ENCODE data around the gene ERP29.
A peak's percentile ranks its signal among the peaks of the same experiment; 100 is the strongest.
"Not testable (repeated sequence)": the region's sequence is repeated elsewhere in the genome, so short reads cannot be mapped to it uniquely, and the experiment has no call there.

ERP29 gene

DNA sequence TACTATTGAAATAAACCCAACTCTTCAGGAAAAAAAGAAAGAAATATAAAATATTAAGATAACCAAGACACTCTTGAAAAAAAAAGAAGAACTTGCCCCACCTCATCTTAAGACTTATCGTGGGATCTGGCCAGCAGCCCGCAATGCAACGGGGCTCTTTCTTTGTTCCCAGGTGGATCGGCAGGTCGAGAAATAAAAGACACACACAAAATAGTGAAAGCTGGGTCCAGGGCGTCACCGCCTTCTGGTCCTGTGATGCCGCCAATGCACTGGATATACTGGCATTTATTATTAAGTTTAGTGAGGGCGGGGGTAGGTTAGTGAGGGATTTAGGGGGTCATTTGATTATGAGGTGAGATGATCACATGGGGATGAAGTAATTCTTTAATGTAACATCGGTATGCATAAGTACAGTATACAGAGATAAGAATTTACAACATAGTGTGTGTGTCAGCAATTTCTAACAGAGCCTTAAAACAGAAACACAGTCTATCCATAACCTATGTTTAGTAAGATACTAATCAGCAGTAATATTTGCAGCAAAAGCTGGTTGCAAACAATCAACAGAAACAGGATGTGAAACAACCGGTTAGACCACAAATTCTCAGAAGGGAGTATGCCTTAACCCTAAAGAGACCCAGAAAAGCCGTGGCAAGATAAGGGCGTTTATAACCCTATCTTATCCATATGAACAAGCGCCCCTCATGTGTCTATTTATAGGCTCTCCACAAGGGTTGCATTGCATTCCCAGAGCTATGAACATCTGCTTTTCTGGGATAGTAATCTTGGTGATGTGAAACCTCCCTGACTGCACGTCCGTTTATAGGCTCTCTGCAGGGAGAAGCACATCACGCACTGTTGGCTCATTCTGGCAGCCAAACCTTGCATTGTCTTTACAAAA lies 18.8 kb upstream of the ERP29 start:
- not testable (repeated sequence) for H3K27me3 Mint-ChIP-seq, ATAC-seq, H3K36me3 Mint-ChIP-seq, H3K27ac Mint-ChIP-seq, H3K9me3 Mint-ChIP-seq
- Mint-ChIP-seq H3K4me1 (peaks cover 41% of the 10 kb centered on the region), H3K4me3 (peak overlapping the region; percentile 77)

DNA sequence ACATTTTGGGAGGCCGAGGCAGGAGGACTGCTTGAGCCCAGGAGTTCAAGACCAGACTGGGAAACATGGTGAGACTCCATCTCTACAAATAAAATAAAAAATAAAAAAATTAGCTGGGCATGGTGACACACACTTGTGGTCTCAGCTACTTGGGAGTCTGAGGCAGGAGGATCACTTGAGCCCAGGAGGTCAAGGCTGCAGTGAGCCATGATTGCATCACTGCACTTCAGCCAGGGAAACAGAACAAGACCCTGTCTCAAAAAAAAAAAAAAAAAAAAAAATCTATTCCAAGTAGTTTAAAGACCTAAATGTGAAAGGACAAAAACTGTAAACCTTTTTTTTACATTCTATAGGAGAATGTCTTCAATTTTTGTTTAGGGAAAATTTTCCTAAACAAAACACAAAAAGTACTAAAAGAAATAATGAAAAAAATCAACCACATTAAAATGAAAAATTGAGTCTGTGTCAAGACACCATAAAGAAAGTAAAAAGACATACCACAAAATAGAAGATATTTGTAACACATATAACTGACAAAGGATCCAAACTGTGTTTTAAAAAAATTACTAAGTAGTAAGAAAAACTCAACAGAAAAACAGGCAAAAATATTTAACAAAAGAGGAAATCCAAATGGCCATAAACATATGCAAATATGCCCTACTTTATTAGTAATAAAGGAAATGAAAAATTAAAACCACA lies 17.3 kb upstream of the ERP29 start:
- H3K4me3 Mint-ChIP-seq, result no peak overlapping the region
- H3K27me3 Mint-ChIP-seq, result no peaks in the 10 kb centered on the region
- H3K27ac Mint-ChIP-seq, result no peak overlapping the region
- peaks cover 6% of the 10 kb centered on the region for H3K36me3 Mint-ChIP-seq
- no peak for ATAC-seq
- peaks cover 47% of the 10 kb centered on the region for H3K4me1 Mint-ChIP-seq
- no peaks in the 10 kb centered on the region for H3K9me3 Mint-ChIP-seq

DNA sequence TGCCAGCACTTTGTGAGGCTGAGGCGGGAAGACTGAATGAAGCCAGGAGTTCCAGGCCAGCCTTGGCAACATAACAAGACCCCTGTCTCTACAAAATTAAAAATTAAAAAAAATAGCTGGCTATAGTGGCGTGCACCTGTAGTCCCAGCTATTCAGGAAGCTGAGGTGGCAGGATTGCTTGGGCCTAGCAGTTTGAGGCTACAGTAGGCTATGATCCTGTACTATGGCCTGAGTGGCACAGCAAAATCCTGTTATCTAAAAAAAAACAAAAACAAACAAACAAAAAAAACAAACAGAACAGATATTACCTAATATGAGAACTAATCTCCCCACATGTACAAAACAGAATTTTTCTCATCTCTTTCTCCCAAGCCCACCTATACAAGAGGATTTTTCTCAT lies 15.9 kb upstream of the ERP29 start:
- peaks cover 7% of the 10 kb centered on the region for H3K36me3 Mint-ChIP-seq
- peaks cover 50% of the 10 kb centered on the region for H3K4me1 Mint-ChIP-seq
- H3K27ac Mint-ChIP-seq, result no peak overlapping the region
- H3K27me3 Mint-ChIP-seq, result no peaks in the 10 kb centered on the region
- no peaks in the 10 kb centered on the region for H3K9me3 Mint-ChIP-seq
- no peak for ATAC-seq
- H3K4me3 Mint-ChIP-seq, result no peak overlapping the region

DNA sequence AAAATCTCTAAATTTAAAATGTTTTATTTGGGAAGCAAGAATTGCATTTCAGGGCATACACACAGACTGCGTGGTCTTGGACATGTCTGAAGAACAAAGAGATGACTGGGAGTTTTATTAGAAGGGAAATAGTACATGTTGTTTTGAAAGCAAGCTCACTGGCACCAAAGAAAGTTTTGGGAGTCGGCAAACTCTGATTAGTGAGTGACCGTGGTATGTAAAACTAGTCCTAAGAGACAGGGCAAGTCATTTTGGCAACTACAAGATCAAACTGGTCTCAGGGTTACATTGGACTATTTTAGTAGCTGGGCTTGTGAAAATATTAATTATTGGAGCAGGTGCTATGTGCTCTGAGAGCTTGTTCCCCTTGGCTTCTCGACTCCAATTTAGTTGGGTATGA lies 15.2 kb upstream of the ERP29 start:
- Mint-ChIP-seq H3K4me3 (no peak overlapping the region), H3K36me3 (peaks cover 7% of the 10 kb centered on the region), H3K4me1 (peaks cover 51% of the 10 kb centered on the region), H3K27ac (no peak overlapping the region), H3K9me3 (no peaks in the 10 kb centered on the region), H3K27me3 (no peaks in the 10 kb centered on the region)
- no peak for ATAC-seq

DNA sequence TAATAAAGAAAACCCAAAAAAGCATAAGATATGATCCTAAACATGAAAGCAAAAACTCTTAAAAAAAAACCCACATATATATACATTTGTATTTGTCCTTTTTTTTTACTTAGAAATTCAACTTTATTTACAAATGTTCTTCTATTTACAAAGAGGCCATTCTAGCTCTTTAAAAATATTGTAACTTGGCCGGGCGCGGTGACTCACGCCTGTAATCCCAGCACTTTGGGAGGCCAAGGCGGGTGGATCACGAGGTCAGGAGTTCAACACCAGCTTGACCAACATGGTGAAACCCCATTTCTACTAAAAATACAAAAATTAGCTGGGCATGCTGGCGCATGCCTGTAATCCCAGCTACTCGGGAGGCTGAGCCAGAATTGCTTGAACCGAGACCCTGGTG lies 14.1 kb upstream of the ERP29 start:
- H3K4me1 Mint-ChIP-seq, result peaks cover 40% of the 10 kb centered on the region
- not testable (repeated sequence) for ATAC-seq, H3K27me3 Mint-ChIP-seq, H3K36me3 Mint-ChIP-seq, H3K27ac Mint-ChIP-seq, H3K4me3 Mint-ChIP-seq, H3K9me3 Mint-ChIP-seq

DNA sequence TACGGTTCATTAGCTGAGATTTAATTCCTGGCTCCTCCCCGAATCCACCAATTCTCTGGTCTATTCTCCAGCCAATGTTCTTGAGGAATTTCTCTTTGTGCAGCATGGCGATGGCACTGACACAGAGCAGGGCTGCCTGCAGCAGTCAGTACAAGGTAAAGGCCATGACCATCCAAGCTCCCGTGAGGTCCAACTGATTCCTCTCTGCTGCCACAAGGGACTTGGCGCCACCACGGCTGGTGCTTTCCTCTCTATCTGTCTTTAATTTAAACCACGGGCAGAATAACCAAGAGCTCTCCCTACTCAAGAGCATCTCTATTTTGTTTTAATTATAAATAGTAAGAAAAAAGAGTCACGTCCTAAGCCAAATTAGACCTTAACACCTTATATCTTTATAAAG lies 12.4 kb upstream of the ERP29 start:
- peaks cover 32% of the 10 kb centered on the region for H3K4me1 Mint-ChIP-seq

DNA sequence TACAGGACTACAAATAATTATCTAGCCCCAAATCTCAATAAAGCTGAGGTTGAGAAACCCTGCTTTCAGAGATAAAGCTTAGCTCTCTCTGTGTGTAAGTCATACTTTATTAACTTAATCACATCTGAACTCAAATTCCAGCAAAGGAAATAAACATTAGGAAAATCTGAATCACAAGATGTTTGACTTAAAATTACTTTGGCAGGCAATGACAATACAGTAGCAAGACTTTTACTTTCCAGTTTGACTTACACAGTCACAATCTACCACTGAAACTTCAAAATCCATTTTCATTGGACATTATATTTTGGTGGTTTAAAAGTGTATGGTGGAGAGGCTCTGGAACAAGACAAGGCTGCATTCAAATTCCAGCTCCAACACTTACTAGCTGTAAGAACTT lies 11.7 kb upstream of the ERP29 start:
- Mint-ChIP-seq H3K36me3 (peaks cover 7% of the 10 kb centered on the region), H3K27me3 (no peaks in the 10 kb centered on the region), H3K27ac (no peak overlapping the region), H3K9me3 (no peaks in the 10 kb centered on the region), H3K4me1 (peaks cover 39% of the 10 kb centered on the region), H3K4me3 (no peak overlapping the region)
- ATAC-seq, result no peak

More for the DNA sequence above, 12.4 kb upstream of the ERP29 start:
- no peak overlapping the region for H3K27ac Mint-ChIP-seq
- H3K27me3 Mint-ChIP-seq, result no peaks in the 10 kb centered on the region
- no peak for ATAC-seq
- no peaks in the 10 kb centered on the region for H3K9me3 Mint-ChIP-seq
- H3K4me3 Mint-ChIP-seq, result no peak overlapping the region
- H3K36me3 Mint-ChIP-seq, result peaks cover 7% of the 10 kb centered on the region

DNA sequence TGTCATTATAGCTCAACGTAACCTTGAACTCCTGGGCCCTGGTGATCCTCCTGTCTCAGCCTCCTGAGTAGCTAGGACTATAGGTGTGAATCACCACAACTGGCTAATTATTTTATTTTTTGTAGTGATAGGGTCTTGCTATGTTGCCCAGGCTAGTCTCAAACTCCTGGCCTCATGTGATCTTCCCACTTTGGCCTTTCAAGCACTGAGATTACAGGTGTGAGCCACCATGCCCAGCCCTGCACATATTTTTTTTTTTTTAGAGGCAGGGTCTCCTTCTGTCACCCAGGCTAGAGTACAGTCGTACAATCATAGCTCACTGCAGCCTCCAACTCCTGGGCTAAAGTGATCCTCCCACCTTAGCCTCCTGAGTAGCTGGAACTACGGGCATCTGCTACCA lies 9.2 kb upstream of the ERP29 start:
- no peaks in the 10 kb centered on the region for H3K9me3 Mint-ChIP-seq
- no peak for ATAC-seq
- peaks cover 39% of the 10 kb centered on the region for H3K4me1 Mint-ChIP-seq
- H3K4me3 Mint-ChIP-seq, result no peak overlapping the region
- H3K27ac Mint-ChIP-seq, result no peak overlapping the region
- H3K27me3 Mint-ChIP-seq, result no peaks in the 10 kb centered on the region
- H3K36me3 Mint-ChIP-seq, result peaks cover 7% of the 10 kb centered on the region

DNA sequence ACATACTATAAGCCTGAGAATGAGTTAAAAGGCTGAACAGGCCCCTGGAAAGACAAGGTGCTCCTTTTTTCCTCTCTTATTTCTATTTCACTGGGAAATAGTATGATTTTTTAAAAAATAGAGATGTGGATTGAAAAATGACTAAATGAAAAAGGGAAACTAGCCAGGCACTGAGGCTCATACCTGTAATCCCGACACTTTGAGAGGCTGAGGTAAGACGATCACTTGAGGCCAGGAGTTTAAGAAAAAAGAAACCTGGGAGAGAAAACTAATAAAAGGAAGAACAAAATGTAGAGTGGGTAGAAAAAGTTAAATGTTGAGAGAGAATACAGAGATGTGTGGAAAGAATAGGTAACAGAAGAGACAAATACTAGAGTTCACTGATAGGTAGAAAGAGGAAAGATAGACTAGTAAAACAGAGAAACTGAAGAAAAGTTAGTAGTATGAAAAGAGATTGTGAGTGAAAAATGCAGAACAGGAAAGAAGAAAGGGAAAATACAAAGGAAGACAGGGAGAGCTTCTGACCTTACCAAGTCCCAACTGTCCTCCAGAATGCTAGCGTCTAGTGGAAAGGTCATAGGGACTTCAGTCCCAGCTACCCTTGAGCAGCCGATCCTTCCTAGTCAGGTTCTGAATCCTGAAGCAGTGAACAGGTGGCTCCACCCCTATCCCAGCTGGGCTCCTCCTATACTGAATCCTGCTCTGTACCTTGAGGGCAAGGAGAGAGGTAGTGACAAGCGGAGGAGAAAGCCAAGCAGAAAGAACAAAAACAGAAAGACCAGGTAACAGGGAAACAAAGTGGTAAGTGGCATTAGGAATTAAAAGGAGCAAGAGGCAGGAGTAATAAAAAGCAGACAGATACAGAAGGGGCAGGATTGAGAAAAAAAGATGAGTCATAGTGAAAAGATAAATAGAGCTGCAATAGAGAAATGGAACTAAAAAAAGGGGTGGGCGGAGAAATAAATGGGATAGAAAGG lies 7.5 kb upstream of the ERP29 start:
- peaks cover 42% of the 10 kb centered on the region for H3K4me1 Mint-ChIP-seq
- no peaks in the 10 kb centered on the region for H3K9me3 Mint-ChIP-seq
- H3K4me3 Mint-ChIP-seq, result no peak overlapping the region
- H3K36me3 Mint-ChIP-seq, result peaks cover 3% of the 10 kb centered on the region
- ATAC-seq, result no peak
- no peak overlapping the region for H3K27ac Mint-ChIP-seq
- H3K27me3 Mint-ChIP-seq, result no peaks in the 10 kb centered on the region

DNA sequence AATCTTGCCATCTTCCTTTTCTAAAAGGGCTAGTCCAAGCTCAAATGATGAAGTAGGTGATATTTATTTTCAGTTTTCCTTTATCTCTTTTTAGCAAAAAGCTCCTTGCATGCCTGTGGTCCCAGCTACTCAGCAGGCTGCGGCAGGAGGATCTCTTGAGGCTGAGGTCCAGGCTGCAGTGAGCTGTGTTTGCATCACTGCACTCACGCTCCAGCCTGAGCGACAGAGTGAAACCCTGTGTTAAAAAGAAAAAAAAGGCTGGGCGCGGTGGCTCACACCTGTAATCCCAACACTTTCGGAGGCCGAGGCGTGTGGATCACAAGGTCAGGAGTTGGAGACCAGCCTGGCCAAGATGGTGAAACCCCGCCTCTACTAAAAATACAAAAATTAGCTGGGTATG lies 5.3 kb upstream of the ERP29 start:
- Mint-ChIP-seq H3K27me3 (no peaks in the 10 kb centered on the region), H3K4me3 (no peak overlapping the region), H3K36me3 (no peaks in the 10 kb centered on the region), H3K4me1 (peaks cover 38% of the 10 kb centered on the region), H3K9me3 (no peaks in the 10 kb centered on the region), H3K27ac (no peak overlapping the region)
- ATAC-seq, result no peak

DNA sequence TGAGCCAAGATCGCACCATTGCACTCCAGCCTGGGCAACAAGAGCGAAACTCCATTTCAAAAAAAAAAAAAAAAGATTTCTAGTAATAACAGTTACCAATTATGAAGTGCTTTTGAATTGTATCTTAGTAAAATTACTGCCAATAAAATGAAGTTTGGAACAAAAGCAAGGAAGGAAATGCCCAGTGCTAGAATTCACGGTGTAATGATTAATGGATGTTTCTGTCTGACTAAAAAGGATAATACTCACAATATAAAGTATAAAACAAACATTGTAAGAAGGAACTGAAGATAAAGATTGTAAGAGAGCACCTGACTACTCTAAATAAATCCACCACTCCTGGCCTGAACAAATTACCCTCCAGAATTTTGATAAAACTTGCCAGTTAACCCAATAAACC lies 4.3 kb upstream of the ERP29 start:
- H3K9me3 Mint-ChIP-seq, result no peaks in the 10 kb centered on the region
- H3K27ac Mint-ChIP-seq, result no peak overlapping the region
- H3K4me3 Mint-ChIP-seq, result no peak overlapping the region
- no peaks in the 10 kb centered on the region for H3K36me3 Mint-ChIP-seq
- H3K4me1 Mint-ChIP-seq, result peaks cover 37% of the 10 kb centered on the region
- ATAC-seq, result no peak
- no peaks in the 10 kb centered on the region for H3K27me3 Mint-ChIP-seq

DNA sequence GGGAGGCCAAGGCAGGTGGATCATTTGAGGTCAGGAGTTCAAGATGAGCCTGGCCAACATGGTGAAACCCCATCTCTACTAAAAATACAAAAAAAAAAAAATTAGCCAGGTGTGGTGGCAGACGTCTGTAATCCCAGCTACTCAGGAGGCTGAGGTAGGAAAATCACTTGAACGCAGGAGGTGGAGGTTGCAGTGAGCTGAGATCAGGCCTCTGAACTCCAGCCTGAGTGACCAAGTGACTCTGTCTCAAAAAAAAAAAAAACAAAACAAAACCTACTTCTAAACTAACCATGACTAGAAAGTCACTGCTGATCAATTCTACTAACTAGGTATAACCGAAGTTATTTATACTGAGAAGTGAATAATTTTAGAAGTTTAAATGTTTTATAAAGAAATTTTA lies 3.6 kb upstream of the ERP29 start:
- peaks cover 42% of the 10 kb centered on the region for H3K4me1 Mint-ChIP-seq
- not testable (repeated sequence) for H3K36me3 Mint-ChIP-seq, H3K9me3 Mint-ChIP-seq, H3K27ac Mint-ChIP-seq, ATAC-seq, H3K27me3 Mint-ChIP-seq, H3K4me3 Mint-ChIP-seq

DNA sequence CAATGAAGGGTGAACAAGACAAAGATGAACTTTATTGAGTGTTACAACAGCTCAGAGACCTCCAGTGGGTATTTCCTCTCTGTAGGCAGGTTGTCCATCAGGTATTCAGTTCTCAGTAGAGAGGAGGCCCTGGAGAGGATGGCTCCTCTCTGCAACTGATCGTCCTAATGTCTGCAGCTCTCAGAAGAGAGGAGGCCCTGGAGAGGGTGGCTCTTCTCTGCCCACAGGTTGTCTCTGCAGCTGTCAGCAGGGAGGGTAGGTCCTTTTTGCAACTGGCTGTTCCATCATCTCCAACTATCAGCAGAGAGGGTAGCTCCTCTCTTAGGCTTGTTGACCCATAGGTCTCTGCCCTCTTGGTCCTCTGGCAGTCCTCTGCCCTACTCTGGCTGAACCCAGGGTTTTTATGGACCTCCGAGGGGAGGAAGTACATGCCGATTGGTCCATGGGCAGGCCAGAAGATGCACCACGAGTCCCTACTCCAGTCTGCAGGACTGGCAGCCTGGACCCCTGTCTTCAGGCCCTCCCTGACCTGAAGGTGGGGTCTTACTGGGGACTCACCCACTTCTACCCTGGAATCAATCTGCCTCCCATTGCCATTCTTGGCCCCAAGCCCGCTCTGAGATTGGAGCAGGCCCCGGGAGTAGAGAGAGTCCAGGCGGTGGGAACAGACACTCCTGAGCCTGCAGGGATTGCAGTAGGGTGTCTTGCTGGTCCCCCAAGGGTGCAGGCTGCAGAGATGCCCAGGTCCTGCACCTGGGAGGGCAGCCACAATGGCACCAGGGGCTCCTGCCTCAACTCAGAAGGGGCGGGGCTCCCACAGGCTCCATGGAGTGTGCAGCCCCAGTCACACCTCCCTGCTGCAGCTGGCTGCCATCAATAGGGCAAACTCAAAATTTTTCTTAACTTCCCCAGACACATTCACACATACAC lies 2.5 kb upstream of the ERP29 start:
- H3K27ac Mint-ChIP-seq, result no peak overlapping the region
- H3K36me3 Mint-ChIP-seq, result peaks cover 9% of the 10 kb centered on the region
- peaks cover 48% of the 10 kb centered on the region for H3K4me1 Mint-ChIP-seq
- no peak for ATAC-seq
- no peak overlapping the region for H3K4me3 Mint-ChIP-seq
- peaks cover under 1% of the 10 kb centered on the region for H3K9me3 Mint-ChIP-seq
- no peaks in the 10 kb centered on the region for H3K27me3 Mint-ChIP-seq

DNA sequence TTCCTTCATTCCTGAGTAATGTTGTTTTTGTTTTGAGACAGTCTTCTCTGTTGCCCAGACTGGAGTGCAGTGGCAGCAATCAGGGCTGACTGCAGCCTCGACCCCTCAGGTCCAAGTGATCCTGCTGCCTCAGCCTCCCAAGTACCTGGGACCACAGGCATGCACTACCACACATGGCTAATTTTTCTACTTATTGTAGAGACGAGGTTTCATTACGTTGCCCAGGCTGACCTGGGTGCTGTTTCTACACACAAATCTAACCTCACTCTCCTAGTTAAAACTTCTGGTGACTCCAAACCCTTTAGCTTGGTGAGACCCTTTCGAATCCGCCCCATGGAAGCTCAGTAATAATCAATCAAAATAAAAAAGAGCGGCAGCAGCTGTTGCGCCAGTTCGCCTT lies 1.5 kb upstream of the ERP29 start:
- Mint-ChIP-seq H3K27me3 (no peaks in the 10 kb centered on the region), H3K9me3 (peaks cover 7% of the 10 kb centered on the region), H3K4me3 (peak overlapping the region; percentile 92), H3K4me1 (peaks cover 50% of the 10 kb centered on the region), H3K27ac (peak overlapping the region; percentile 85), H3K36me3 (peaks cover 19% of the 10 kb centered on the region)
- no peak for ATAC-seq

Data from stimulated activated memory B cell treated with anti-CD40 and anti-IgM and Interleukin-4, amounts not matched to agents 10 μg/mL and 1 μg/mL and 100 μg/mL, for 72 hours (primary cell).